CD4-positive, alpha-beta T cell (primary cell): ENCODE results near the gene RNU6-8. TPM values are rescaled to one million over a fixed set of nuclear protein-coding genes. Genes with fewer than 3 reads are reported as not detected.

Source experiments
- ATAC-seq: fragments of 200-7000 bp; cut with Tn5 transposase; one replicate; pipeline ENCODE4 v1.10.0; 2022; ENCODE audit warnings: mild to moderate bottlenecking; ENCODE audit not compliant: poor library complexity
- CTCF ChIA-PET: fragments of 350-600 bp; sonication (Branson Sonifier 250); formaldehyde crosslinking; loops from one replicate; lab custom pipeline; 2021; ENCODE audit warnings: antibody characterized with exemption, inconsistent platforms; lab: Charles Lee
- POLR2A ChIA-PET: fragments of 350-600 bp; sonication (Branson Sonifier 250); formaldehyde crosslinking; loops from one replicate; lab custom pipeline; 2021; ENCODE audit warnings: antibody characterized with exemption, inconsistent platforms; lab: Charles Lee
- DNase-seq, 14 experiments: peaks; one replicate each; pipeline ENCODE4 v3.0.0-alpha.2; 2013 to 2020; ENCODE audit warnings: mixed read lengths in 2 of 14
- H3K27ac ChIP-seq, 2 donors: one replicate each; pipeline versions ENCODE4 v1.5.1 to v1.7.0; 2013; ENCODE audit warnings: low read length in 2 of 2, low read depth in 1 of 2, mild to moderate bottlenecking in 1 of 2
- H3K27me3 ChIP-seq, 2 experiments: 1 replicate in 1 of 2; 2 replicates in 1 of 2; pipeline versions ENCODE4 v1.6.1 to v1.7.0; 2013; ENCODE audit warnings: low read length in 2 of 2, control low read depth in 1 of 2, mild to moderate bottlenecking in 1 of 2, moderate library complexity in 1 of 2; ENCODE audit not compliant: insufficient read depth in 2 of 2, control insufficient read depth in 1 of 2
- H3K36me3 ChIP-seq: one replicate; pipeline ENCODE4 v1.6.1; 2013; ENCODE audit warnings: low read length, control low read depth; ENCODE audit not compliant: insufficient read depth
- H3K4me1 ChIP-seq: one replicate; pipeline ENCODE4 v1.6.1; 2013; ENCODE audit warnings: low read length, control low read depth; ENCODE audit not compliant: insufficient read depth
- H3K4me3 ChIP-seq: one replicate; pipeline ENCODE4 v1.5.1; 2013; ENCODE audit warnings: mild to moderate bottlenecking, low read length, moderate library complexity
- H3K9me3 ChIP-seq, 2 experiments: 1 replicate in 1 of 2; 2 replicates in 1 of 2; pipeline versions ENCODE4 v1.6.1 to v1.7.0; 2013; ENCODE audit warnings: low read length in 2 of 2, mild to moderate bottlenecking in 2 of 2, control low read depth in 1 of 2, moderate library complexity in 1 of 2; ENCODE audit not compliant: control insufficient read depth in 1 of 2, insufficient read depth in 1 of 2
- H3K27ac Mint-ChIP-seq: one replicate; pipeline ENCODE4 v1.8.0; 2020; ENCODE audit warnings: mixed read lengths
- H3K27me3 Mint-ChIP-seq: one replicate; pipeline ENCODE4 v1.8.0; 2021; ENCODE audit warnings: mixed read lengths
- H3K36me3 Mint-ChIP-seq: one replicate; pipeline ENCODE4 v1.8.0; 2021; ENCODE audit warnings: low read depth, mixed read lengths
- H3K4me1 Mint-ChIP-seq: one replicate; pipeline ENCODE4 v1.8.0; 2021; ENCODE audit warnings: low read depth, mixed read lengths
- H3K4me3 Mint-ChIP-seq: one replicate; pipeline ENCODE4 v1.8.0; 2020; ENCODE audit warnings: mild to moderate bottlenecking, mixed read lengths
- H3K9me3 Mint-ChIP-seq: one replicate; pipeline ENCODE4 v1.8.0; 2020; ENCODE audit warnings: mixed read lengths
- intact Hi-C, 2 experiments: fragments of 100-400 bp; cut with DNase I in 1 of 2; cut with micrococcal nuclease in 1 of 2; formaldehyde crosslinking; loops; one replicate each; pipeline versions ENCODE4 v1.15.1 to v1.9.0; 2023 to 2025; cut with DNase I, micrococcal nuclease
- total RNA-seq, 174 experiments: library from RNA in 2 of 174; stranded (reverse) in 2 of 174; gene quantifications; one replicate each; pipeline ENCODE4 v1.2.3 and lab custom pipeline; 2021 to 2026
- TF ChIP-seq, protein P1 (sequence below): fragments of 200-600 bp; IDR thresholded peaks from one replicate; pipeline ENCODE4 v1.8.0; 2022; ENCODE audit warnings: antibody characterized with exemption, mild to moderate bottlenecking

RNU6-8 gene
- total RNA-seq, 2 experiments from 2014 or later, result not detected

DNA sequence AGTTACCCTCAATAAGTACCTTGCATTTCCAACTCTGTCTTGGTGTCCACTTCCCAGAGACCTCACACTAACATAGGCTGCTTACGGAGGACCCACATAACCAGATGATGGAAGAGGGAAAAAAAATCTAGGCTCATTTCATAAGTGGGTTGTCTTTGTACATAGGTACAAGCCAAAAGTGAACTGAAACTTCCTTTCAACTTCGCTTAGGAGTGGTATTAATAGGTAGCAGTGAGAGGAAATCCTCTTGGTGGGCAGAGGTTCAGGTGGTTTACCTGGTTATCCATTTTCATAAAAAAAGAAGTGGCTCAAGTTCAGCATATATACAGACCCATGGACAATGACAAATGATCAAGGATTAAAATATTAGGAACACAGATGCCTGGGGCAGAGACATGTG, 37.0 kb downstream of the RNU6-8 start:
- Mint-ChIP-seq H3K9me3 (peaks cover 10% of the 10 kb centered on the region), H3K4me3 (no peak overlapping the region), H3K36me3 (no peaks in the 10 kb centered on the region), H3K27ac (no peak overlapping the region), H3K27me3 (no peaks in the 10 kb centered on the region), H3K4me1 (no peaks in the 10 kb centered on the region)
- H3K27ac ChIP-seq, result no peak overlapping the region
- no peak for ATAC-seq
- H3K9me3 ChIP-seq, result no peaks in the 10 kb centered on the region
- intact Hi-C loops, result no loop called here
- H3K36me3 ChIP-seq, result no peaks in the 10 kb centered on the region
- no peak overlapping the region for H3K4me3 ChIP-seq
- TF ChIP-seq, protein P1, sequence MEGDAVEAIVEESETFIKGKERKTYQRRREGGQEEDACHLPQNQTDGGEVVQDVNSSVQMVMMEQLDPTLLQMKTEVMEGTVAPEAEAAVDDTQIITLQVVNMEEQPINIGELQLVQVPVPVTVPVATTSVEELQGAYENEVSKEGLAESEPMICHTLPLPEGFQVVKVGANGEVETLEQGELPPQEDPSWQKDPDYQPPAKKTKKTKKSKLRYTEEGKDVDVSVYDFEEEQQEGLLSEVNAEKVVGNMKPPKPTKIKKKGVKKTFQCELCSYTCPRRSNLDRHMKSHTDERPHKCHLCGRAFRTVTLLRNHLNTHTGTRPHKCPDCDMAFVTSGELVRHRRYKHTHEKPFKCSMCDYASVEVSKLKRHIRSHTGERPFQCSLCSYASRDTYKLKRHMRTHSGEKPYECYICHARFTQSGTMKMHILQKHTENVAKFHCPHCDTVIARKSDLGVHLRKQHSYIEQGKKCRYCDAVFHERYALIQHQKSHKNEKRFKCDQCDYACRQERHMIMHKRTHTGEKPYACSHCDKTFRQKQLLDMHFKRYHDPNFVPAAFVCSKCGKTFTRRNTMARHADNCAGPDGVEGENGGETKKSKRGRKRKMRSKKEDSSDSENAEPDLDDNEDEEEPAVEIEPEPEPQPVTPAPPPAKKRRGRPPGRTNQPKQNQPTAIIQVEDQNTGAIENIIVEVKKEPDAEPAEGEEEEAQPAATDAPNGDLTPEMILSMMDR, result no peak
- H3K27me3 ChIP-seq, result no peaks in the 10 kb centered on the region
- no peaks in the 10 kb centered on the region for H3K4me1 ChIP-seq
- no peak for DNase-seq
- CTCF ChIA-PET, result no interaction called here
- POLR2A ChIA-PET, result no interaction called here

Other genes starting within 250 kb of the RNU6-8 start
- gene ARHGAP5, start 126.0 kb downstream of the RNU6-8 start, total RNA-seq, result 10 to 100 TPM; 68.5 to 72.5 TPM
- not detected for gene RNU6-7, start 1.2 kb downstream of the RNU6-8 start, total RNA-seq
- gene AKAP6, start 126.0 kb upstream of the RNU6-8 start, total RNA-seq, result 1 to 10 TPM; 1.2 to 2.0 TPM